Activated T-helper 1 cell treated with anti-CD3 and anti-CD28 coated beads, Interleukin-2, amount 50 U/mL, for 16 hours (primary cell): ENCODE data around the gene MYO9B.
A peak's percentile ranks its signal among the peaks of the same experiment; 100 is the strongest.

ENCODE experiments used
- DNase-seq, 2 donors: peaks; one replicate each; pipeline ENCODE4 v3.0.0-alpha.2; 2020; ENCODE audit warnings: low read depth in 1 of 2, low spot score in 1 of 2

The MYO9B gene

GRCh38 chr19:17260842-17261325, 185.3 kb downstream of the MYO9B start:
- DNase-seq = peak; percentile 83 to 91

- no peak for DNase-seq
These were observed 187.0 kb downstream of the MYO9B start for GRCh38 chr19:17262557-17262956.
